HepG2 (cell line): ENCODE measurements around the gene HBM. TPM values are rescaled to one million over a fixed set of nuclear protein-coding genes. Genes with fewer than 3 reads are reported as not detected.

Experiments used
- ADNP ChIP-seq: sonication (generic); formaldehyde crosslinking; IDR thresholded peaks from 2 replicates; pipeline ENCODE4 v1.4.0; 2020; ENCODE audit warnings: missing genetic modification reagents
- BCL6 ChIP-seq: IDR thresholded peaks from 2 replicates; pipeline ENCODE4 v1.6.1; 2016; ENCODE audit warnings: missing genetic modification reagents, missing compliant biosample characterization
- ELF3 ChIP-seq: IDR thresholded peaks from 2 replicates; pipeline ENCODE4 v1.6.1; 2016; ENCODE audit warnings: missing genetic modification reagents, missing compliant biosample characterization
- FOXA1 ChIP-seq, 2 experiments: fragments of 450-650 bp in 1 of 2; sonication (generic) in 1 of 2; formaldehyde crosslinking in 1 of 2; IDR thresholded peaks; 2 replicates each; pipeline versions ENCODE4 v1.4.0 to v1.6.1; 2016 to 2020; ENCODE audit warnings: missing genetic modification reagents in 1 of 2
- HNRNPLL ChIP-seq: fragments of 200-400 bp; formaldehyde crosslinking; IDR thresholded peaks from 2 replicates; pipeline ENCODE4 v1.6.1; 2017; ENCODE audit warnings: mild to moderate bottlenecking, low read depth, low read length; ENCODE audit not compliant: poor library complexity, severe bottlenecking
- HOXA3 ChIP-seq: sonication (generic); formaldehyde crosslinking; IDR thresholded peaks from 2 replicates; pipeline ENCODE4 v1.5.0; 2020; ENCODE audit warnings: missing genetic modification reagents
- HOXA5 ChIP-seq: sonication (generic); formaldehyde crosslinking; IDR thresholded peaks from 2 replicates; pipeline ENCODE4 v1.4.0; 2020; ENCODE audit warnings: missing genetic modification reagents
- KLF12 ChIP-seq: sonication (generic); formaldehyde crosslinking; IDR thresholded peaks from 2 replicates; pipeline ENCODE4 v1.4.0; 2020; ENCODE audit warnings: missing genetic modification reagents, borderline replicate concordance
- PLRG1 ChIP-seq: fragments of 450-650 bp; conservative IDR thresholded peaks from 2 replicates; pipeline ENCODE4 v1.6.1; 2016
- RFX5 ChIP-seq: IDR thresholded peaks from 2 replicates; pipeline ENCODE4 v1.6.1; 2011; ENCODE audit warnings: low read depth, low read length, improper control_type of control experiment
- SNAPC2 ChIP-seq: sonication (generic); formaldehyde crosslinking; IDR thresholded peaks from 2 replicates; pipeline ENCODE4 v1.8.1; 2022; ENCODE audit warnings: mild to moderate bottlenecking, missing genetic modification reagents
- XBP1 ChIP-seq: sonication (generic); formaldehyde crosslinking; IDR thresholded peaks from 2 replicates; pipeline ENCODE4 v1.5.0; 2020; ENCODE audit warnings: missing genetic modification reagents
- ZBTB38 ChIP-seq: sonication (generic); formaldehyde crosslinking; IDR thresholded peaks from 2 replicates; pipeline ENCODE4 v1.5.1; 2020; ENCODE audit warnings: mild to moderate bottlenecking, missing genetic modification reagents
- ZFAT ChIP-seq: sonication (generic); formaldehyde crosslinking; conservative IDR thresholded peaks from 2 replicates; pipeline ENCODE4 v1.8.1; 2023; ENCODE audit warnings: missing genetic modification reagents, inconsistent platforms
- ZFP36L1 ChIP-seq: sonication (generic); formaldehyde crosslinking; IDR thresholded peaks from 2 replicates; pipeline ENCODE4 v1.8.0; 2022; ENCODE audit warnings: mild to moderate bottlenecking, missing genetic modification reagents, moderate library complexity
- ZNF543 ChIP-seq: sonication (generic); formaldehyde crosslinking; IDR thresholded peaks from 2 replicates; pipeline ENCODE4 v1.4.0; 2020; ENCODE audit warnings: mild to moderate bottlenecking, missing genetic modification reagents
- polyA plus RNA-seq, 8 experiments: library from polyadenylated mRNA; depleted of rRNA in 3 of 8; stranded (reverse) in 7 of 8; unstranded in 1 of 8; fragments of >200 nt; fragmentation: Illumina TruSeq in 4 of 8; extraction: Trizol in 4 of 8; gene quantifications; 2 replicates each; pipeline versions ENCODE4 v1.2.1 to v1.2.3, GENCODE V29; 2011 to 2016; ENCODE audit warnings: low read depth in 4 of 8, missing spikeins in 1 of 8, mixed read lengths in 1 of 8; ENCODE audit not compliant: insufficient read depth in 1 of 8
- total RNA-seq, 5 experiments: library from RNA; depleted of rRNA; stranded (reverse); fragments of >200 nt; fragmentation: Illumina TruSeq; extraction: Trizol; gene quantifications; 2 replicates each; pipeline ENCODE4 v1.2.3, GENCODE V29; 2016; ENCODE audit warnings: low read depth in 1 of 5
- TF ChIP-seq, protein P1 (sequence below): sonication (generic); formaldehyde crosslinking; IDR thresholded peaks from 2 replicates; pipeline ENCODE4 v1.4.0; 2020; ENCODE audit warnings: low read depth, mild to moderate bottlenecking, missing genetic modification reagents
- TF ChIP-seq, protein P2 (sequence below): sonication (generic); formaldehyde crosslinking; IDR thresholded peaks from 2 replicates; pipeline ENCODE4 v1.8.0; 2022; ENCODE audit warnings: missing genetic modification reagents, mild to moderate bottlenecking, borderline replicate concordance
- TF ChIP-seq, protein P3 (sequence below): sonication (generic); formaldehyde crosslinking; IDR thresholded peaks from 2 replicates; pipeline ENCODE4 v1.5.0; 2020; ENCODE audit warnings: mild to moderate bottlenecking, missing genetic modification reagents, borderline replicate concordance
- TF ChIP-seq, protein P4 (sequence below): sonication (generic); formaldehyde crosslinking; IDR thresholded peaks from 2 replicates; pipeline ENCODE4 v1.4.0; 2020; ENCODE audit warnings: missing genetic modification reagents

HBM gene
- total and polyA plus RNA-seq, 2 of the 13 experiments (the other 11 are each of a cell fraction or from before 2014, with no cell fraction given) = not detected

DNA sequence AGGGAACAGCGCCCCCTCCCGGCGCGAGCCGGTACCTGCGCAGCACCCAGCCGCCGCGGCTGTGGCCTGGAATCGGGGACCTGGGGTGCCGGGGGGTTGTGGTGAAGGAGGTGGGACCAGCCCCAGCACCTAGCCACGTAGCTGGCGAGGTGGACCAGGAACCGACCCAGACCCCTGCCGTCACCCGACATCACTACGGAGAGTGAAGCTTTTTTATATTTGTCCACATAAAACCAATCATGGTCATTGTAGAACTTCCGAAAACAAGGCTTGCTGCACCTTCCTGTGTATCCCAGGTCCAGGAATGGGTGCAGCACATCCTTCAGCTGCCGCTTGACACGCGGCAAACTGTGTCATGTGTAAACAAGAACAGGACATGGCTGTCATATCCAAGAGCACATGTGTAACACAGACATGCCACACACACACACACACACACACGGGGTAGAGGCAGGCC, 15.8 kb downstream of the HBM start (continued):
- TF ChIP-seq ZFP36L1 (CRISPR knock-in tag) (no peak), ELF3 (CRISPR knock-in tag) (no peak), HOXA5 (CRISPR knock-in tag) (no peak), ZBTB38 (CRISPR knock-in tag) (no peak), KLF12 (CRISPR knock-in tag) (no peak), BCL6 (CRISPR knock-in tag) (no peak), SNAPC2 (CRISPR knock-in tag) (no peak), FOXA1 (IDR thresholded peaks at IDR 0.05) (no peak), FOXA1 (CRISPR knock-in tag; IDR thresholded peaks at IDR 0.05) (peak; percentile 21; the same call in 1 of the 2 replicates), ZNF543 (no peak), ADNP (CRISPR knock-in tag) (no peak), ZFAT (CRISPR knock-in tag) (no peak), XBP1 (CRISPR knock-in tag) (no peak), HOXA3 (no peak), HNRNPLL (no peak), PLRG1 (no peak), RFX5 (no peak)
- TF ChIP-seq, protein P1, sequence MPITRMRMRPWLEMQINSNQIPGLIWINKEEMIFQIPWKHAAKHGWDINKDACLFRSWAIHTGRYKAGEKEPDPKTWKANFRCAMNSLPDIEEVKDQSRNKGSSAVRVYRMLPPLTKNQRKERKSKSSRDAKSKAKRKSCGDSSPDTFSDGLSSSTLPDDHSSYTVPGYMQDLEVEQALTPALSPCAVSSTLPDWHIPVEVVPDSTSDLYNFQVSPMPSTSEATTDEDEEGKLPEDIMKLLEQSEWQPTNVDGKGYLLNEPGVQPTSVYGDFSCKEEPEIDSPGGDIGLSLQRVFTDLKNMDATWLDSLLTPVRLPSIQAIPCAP (CRISPR knock-in tag) = no peak
- TF ChIP-seq, protein P2, sequence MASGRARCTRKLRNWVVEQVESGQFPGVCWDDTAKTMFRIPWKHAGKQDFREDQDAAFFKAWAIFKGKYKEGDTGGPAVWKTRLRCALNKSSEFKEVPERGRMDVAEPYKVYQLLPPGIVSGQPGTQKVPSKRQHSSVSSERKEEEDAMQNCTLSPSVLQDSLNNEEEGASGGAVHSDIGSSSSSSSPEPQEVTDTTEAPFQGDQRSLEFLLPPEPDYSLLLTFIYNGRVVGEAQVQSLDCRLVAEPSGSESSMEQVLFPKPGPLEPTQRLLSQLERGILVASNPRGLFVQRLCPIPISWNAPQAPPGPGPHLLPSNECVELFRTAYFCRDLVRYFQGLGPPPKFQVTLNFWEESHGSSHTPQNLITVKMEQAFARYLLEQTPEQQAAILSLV (CRISPR knock-in tag) = no peak
- TF ChIP-seq, protein P3, sequence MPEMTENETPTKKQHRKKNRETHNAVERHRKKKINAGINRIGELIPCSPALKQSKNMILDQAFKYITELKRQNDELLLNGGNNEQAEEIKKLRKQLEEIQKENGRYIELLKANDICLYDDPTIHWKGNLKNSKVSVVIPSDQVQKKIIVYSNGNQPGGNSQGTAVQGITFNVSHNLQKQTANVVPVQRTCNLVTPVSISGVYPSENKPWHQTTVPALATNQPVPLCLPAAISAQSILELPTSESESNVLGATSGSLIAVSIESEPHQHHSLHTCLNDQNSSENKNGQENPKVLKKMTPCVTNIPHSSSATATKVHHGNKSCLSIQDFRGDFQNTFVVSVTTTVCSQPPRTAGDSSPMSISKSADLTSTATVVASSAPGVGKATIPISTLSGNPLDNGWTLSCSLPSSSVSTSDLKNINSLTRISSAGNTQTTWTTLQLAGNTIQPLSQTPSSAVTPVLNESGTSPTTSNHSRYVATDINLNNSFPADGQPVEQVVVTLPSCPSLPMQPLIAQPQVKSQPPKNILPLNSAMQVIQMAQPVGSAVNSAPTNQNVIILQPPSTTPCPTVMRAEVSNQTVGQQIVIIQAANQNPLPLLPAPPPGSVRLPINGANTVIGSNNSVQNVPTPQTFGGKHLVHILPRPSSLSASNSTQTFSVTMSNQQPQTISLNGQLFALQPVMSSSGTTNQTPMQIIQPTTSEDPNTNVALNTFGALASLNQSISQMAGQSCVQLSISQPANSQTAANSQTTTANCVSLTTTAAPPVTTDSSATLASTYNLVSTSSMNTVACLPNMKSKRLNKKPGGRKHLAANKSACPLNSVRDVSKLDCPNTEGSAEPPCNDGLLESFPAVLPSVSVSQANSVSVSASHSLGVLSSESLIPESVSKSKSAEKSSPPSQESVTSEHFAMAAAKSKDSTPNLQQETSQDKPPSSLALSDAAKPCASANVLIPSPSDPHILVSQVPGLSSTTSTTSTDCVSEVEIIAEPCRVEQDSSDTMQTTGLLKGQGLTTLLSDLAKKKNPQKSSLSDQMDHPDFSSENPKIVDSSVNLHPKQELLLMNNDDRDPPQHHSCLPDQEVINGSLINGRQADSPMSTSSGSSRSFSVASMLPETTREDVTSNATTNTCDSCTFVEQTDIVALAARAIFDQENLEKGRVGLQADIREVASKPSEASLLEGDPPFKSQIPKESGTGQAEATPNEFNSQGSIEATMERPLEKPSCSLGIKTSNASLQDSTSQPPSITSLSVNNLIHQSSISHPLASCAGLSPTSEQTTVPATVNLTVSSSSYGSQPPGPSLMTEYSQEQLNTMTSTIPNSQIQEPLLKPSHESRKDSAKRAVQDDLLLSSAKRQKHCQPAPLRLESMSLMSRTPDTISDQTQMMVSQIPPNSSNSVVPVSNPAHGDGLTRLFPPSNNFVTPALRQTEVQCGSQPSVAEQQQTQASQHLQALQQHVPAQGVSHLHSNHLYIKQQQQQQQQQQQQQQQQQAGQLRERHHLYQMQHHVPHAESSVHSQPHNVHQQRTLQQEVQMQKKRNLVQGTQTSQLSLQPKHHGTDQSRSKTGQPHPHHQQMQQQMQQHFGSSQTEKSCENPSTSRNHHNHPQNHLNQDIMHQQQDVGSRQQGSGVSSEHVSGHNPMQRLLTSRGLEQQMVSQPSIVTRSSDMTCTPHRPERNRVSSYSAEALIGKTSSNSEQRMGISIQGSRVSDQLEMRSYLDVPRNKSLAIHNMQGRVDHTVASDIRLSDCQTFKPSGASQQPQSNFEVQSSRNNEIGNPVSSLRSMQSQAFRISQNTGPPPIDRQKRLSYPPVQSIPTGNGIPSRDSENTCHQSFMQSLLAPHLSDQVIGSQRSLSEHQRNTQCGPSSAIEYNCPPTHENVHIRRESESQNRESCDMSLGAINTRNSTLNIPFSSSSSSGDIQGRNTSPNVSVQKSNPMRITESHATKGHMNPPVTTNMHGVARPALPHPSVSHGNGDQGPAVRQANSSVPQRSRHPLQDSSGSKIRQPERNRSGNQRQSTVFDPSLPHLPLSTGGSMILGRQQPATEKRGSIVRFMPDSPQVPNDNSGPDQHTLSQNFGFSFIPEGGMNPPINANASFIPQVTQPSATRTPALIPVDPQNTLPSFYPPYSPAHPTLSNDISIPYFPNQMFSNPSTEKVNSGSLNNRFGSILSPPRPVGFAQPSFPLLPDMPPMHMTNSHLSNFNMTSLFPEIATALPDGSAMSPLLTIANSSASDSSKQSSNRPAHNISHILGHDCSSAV = 0 out of 2 replicates have a peak, but pooled peaks have one; percentile 3
- TF ChIP-seq, protein P4, sequence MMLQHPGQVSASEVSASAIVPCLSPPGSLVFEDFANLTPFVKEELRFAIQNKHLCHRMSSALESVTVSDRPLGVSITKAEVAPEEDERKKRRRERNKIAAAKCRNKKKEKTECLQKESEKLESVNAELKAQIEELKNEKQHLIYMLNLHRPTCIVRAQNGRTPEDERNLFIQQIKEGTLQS (CRISPR knock-in tag) = no peak
